ENCODE results near the gene EXOSC9.

- TF ChIP-seq EZH2phosphoT487 (IDR thresholded peaks at IDR 0.05; ENCODE audit: insufficient read depth, low read depth) (no peak), EZH2 (IDR thresholded peaks at IDR 0.05; ENCODE audit: insufficient read depth, poor library complexity, severe bottlenecking) (no peak)
These were observed 16.1 kb upstream of the EXOSC9 start for GRCh38 chr4:121784975-121785374.

Data from GM23248 (cell line).